ENCODE results near the gene NMUR2.

Gene NMUR2

DNA sequence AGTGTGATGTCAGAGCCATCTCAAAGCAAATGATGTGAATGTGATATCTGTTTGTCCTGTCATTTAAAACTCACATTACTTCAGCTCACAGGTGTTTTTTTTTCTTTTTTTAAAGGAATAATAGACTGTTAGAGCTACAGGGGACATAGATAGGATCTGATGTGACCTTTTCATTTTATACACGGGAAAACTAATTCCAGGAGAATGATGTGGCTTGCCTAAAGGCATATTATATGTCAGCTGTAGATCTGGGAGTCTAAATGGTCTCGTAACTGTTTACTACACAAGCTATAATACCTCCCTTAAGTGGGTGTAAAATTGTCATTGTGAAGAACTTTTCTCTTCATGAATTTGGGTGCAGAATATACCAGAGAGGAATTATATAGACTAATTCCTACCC lies 2.0 kb downstream of the NMUR2 start:
- Histone ChIP-seq H3K27ac (no peak overlapping the region), H3K36me3 (no peaks in the 10 kb centered on the region), H3K4me1 (peaks cover 0 to 4% (median 0%) of the 10 kb centered on the region in 4 donors), H3K9me3 (no peaks in the 10 kb centered on the region), H3K27me3 (peaks cover 0 to 6% of the 10 kb centered on the region in 2 donors), H3K4me3 (no peak overlapping the region)
- intact Hi-C loops (cut with DNase I; ENCODE audit: low total_unique reads) = no loop called here
- no peak for DNase-seq
- TF ChIP-seq, protein P1, sequence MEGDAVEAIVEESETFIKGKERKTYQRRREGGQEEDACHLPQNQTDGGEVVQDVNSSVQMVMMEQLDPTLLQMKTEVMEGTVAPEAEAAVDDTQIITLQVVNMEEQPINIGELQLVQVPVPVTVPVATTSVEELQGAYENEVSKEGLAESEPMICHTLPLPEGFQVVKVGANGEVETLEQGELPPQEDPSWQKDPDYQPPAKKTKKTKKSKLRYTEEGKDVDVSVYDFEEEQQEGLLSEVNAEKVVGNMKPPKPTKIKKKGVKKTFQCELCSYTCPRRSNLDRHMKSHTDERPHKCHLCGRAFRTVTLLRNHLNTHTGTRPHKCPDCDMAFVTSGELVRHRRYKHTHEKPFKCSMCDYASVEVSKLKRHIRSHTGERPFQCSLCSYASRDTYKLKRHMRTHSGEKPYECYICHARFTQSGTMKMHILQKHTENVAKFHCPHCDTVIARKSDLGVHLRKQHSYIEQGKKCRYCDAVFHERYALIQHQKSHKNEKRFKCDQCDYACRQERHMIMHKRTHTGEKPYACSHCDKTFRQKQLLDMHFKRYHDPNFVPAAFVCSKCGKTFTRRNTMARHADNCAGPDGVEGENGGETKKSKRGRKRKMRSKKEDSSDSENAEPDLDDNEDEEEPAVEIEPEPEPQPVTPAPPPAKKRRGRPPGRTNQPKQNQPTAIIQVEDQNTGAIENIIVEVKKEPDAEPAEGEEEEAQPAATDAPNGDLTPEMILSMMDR (IDR thresholded peaks at IDR 0.05) = no peak

DNA sequence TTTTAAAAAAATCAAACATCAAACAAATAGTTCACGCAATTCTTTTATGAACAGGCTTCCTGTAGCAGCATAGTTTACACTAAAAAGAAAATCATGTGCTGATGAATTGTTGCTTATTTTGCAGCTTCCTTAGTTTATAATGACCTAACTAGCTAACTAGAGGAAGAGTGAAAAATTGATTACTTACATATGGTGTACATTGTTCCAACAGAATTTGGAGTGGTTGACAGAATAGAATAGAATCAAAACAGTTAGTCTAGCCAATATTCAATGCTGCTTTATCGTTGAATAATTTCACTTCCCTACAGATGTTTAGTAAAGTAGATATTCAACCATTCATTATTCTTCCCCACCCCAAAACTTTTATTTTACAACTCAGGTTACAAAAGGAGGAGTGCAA lies 4.2 kb downstream of the NMUR2 start:
- Histone ChIP-seq H3K36me3 (no peaks in the 10 kb centered on the region), H3K4me3 (no peak overlapping the region), H3K9me3 (no peaks in the 10 kb centered on the region), H3K27ac (no peak overlapping the region), H3K4me1 (peaks cover 0 to 4% (median 0%) of the 10 kb centered on the region in 4 donors), H3K27me3 (peaks cover 0 to 6% of the 10 kb centered on the region in 2 donors)
- no peak for DNase-seq
- TF ChIP-seq, protein P1 (IDR thresholded peaks at IDR 0.05) = no peak
- intact Hi-C loops (cut with DNase I; ENCODE audit: low total_unique reads) = no loop called here

DNA sequence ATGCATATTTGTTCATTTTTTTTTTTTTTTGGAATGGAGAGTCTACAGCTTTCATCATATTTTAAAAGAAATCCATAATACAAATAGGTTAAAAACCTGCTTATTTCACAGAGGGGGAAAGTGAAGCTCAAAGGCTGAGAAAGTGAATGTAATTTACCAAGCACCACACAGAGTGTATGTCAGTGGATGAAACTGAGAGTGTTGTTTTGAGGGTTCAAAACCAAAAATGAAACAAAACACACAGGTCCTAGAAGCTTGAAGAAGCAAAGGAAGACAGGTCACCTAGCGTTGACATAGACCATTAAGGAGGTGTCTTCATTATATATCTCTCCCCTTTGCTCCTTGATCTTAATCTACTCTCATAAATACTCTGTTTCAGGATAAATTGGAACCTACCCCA lies 7.5 kb downstream of the NMUR2 start:
- no peak for DNase-seq
- Histone ChIP-seq H3K9me3 (no peaks in the 10 kb centered on the region), H3K4me3 (no peak overlapping the region), H3K27me3 (peaks cover 0 to 3% of the 10 kb centered on the region in 2 donors), H3K4me1 (no peaks in the 10 kb centered on the region), H3K27ac (no peak overlapping the region), H3K36me3 (no peaks in the 10 kb centered on the region)
- intact Hi-C loops (cut with DNase I; ENCODE audit: low total_unique reads) = no loop called here
- TF ChIP-seq, protein P1 (IDR thresholded peaks at IDR 0.05) = no peak

DNA sequence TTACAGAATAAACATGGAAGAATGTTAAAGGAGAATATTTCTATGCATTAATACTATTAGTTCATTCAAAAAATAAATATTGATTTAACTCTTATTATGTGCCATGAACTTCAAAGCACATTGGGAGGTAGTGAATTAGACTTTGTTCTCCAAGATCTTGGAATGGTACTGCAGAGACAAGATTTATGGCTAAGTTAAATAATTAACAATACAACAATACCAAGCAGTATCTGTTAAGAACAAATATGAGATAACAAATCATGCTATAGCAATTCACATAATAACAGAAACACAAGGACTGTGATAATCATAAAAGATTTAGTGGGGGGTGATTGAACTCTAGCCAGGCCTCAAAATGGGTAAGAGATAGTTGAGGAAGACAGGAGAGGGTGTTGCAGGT lies 11.6 kb downstream of the NMUR2 start:
- H3K27me3 ChIP-seq = no peaks in the 10 kb centered on the region
- no peaks in the 10 kb centered on the region for H3K4me1 ChIP-seq
- TF ChIP-seq, protein P1 (IDR thresholded peaks at IDR 0.05) = no peak
- intact Hi-C loops (cut with DNase I; ENCODE audit: low total_unique reads) = no loop called here
- no peaks in the 10 kb centered on the region for H3K9me3 ChIP-seq
- no peak overlapping the region for H3K27ac ChIP-seq
- no peak for DNase-seq
- H3K4me3 ChIP-seq = no peak overlapping the region
- no peaks in the 10 kb centered on the region for H3K36me3 ChIP-seq

DNA sequence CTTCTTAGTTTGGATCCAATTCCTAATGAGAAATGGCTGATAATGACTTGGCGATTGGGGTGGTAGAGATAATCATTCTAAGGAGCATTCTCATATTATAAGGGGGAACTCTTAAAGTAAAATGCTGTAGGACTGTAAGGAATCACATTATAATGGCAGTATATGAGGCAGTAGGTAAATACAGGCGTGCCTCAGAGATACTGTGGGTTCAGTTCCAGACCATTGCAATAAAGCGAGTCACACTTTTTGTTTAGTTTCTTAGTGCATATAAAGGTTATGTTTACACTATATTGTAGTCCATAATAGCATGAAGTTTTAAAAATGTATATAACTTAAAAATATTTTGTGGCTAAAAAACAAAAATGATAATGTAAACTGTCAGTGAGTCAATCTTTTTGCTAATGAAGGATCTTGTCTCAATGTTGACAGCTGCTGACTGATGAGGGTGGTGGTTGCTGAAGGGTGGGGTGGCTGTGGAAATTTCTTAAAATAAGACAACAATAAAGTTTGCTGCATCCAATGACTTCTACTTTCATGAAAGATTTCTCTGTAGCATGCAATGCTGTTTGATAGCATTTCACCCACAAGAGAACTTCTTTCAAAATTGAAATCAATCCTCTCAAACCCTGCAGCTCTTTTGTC lies 15.8 kb downstream of the NMUR2 start:
- no peak overlapping the region for H3K27ac ChIP-seq
- intact Hi-C loops (cut with DNase I; ENCODE audit: low total_unique reads) = no loop called here
- H3K4me3 ChIP-seq = no peak overlapping the region
- no peaks in the 10 kb centered on the region for H3K36me3 ChIP-seq
- H3K9me3 ChIP-seq = no peaks in the 10 kb centered on the region
- DNase-seq = no peak
- no peaks in the 10 kb centered on the region for H3K27me3 ChIP-seq
- TF ChIP-seq, protein P1 (IDR thresholded peaks at IDR 0.05) = no peak
- no peaks in the 10 kb centered on the region for H3K4me1 ChIP-seq

DNA sequence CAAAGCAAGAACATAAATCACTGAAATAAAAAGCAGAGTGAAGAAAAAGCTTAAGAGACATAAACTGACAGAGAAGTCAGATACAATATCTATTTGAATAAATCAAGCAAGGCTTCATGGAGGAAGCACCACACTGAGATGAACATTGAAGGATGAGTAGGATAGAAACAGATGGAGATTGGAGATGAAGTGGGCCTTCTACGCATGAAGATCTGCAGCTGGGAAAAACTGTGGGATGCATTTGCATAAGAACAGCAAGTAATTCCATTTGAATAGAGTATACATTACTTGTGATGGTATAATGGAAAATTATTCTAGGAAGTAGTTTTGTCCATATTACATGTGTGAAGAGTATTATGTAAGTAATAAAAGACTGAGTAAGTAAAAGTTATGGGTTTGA lies 16.5 kb downstream of the NMUR2 start:
- no peaks in the 10 kb centered on the region for H3K36me3 ChIP-seq
- no peak for DNase-seq
- H3K9me3 ChIP-seq = no peaks in the 10 kb centered on the region
- TF ChIP-seq, protein P1 (IDR thresholded peaks at IDR 0.05) = no peak
- no peak overlapping the region for H3K4me3 ChIP-seq
- H3K27ac ChIP-seq = no peak overlapping the region
- intact Hi-C loops (cut with DNase I; ENCODE audit: low total_unique reads) = no loop called here
- no peaks in the 10 kb centered on the region for H3K27me3 ChIP-seq
- H3K4me1 ChIP-seq = no peaks in the 10 kb centered on the region

All from tibial artery (tissue), 4 donors.